Panc1 (cell line): ENCODE data around the gene POC5. TPM values are rescaled to one million over a fixed set of nuclear protein-coding genes. Genes with fewer than 3 reads are reported as not detected.
"Not testable (repeated sequence)": the region's sequence is repeated elsewhere in the genome, so short reads cannot be mapped to it uniquely, and the experiment has no call there.

Experiments
- ATAC-seq: fragments of 200-7000 bp; cut with Tn5 transposase; 2 replicates; pipeline ENCODE4 v1.9.1; 2020; ENCODE audit warnings: mild to moderate bottlenecking, moderate library complexity
- BruUV-seq: library from RNA; stranded (reverse); fragments of 400-500 nt; replicated peaks from 2 replicates; lab custom pipeline; 2021; lab: Mats Ljungman, UMichigan
- CTCF ChIA-PET: fragments of 300-600 bp; sonication (Branson Sonifier 250); formaldehyde crosslinking; loops from one replicate; lab custom pipeline; 2022; ENCODE audit warnings: antibody characterized with exemption; lab: Charles Lee
- POLR2A ChIA-PET: fragments of 300-600 bp; sonication (Branson Sonifier 250); formaldehyde crosslinking; loops from one replicate; lab custom pipeline; 2022; ENCODE audit warnings: antibody characterized with exemption; lab: Charles Lee
- DNase-seq: peaks from one replicate; pipeline ENCODE4 v3.0.0-alpha.2; 2010; ENCODE audit warnings: low read depth, low spot score
- H3K27ac ChIP-seq: 2 replicates; pipeline ENCODE4 v1.5.1; 2011; ENCODE audit warnings: mild to moderate bottlenecking, low read length, inconsistent platforms
- H3K27me3 ChIP-seq: fragments of 200-500 bp; sonication (Bioruptor generic); 2 replicates; pipeline ENCODE4 v1.6.0; 2014; ENCODE audit warnings: low read length, inconsistent platforms; ENCODE audit not compliant: control insufficient read depth, insufficient read depth
- H3K36me3 ChIP-seq: fragments of 200-500 bp; sonication (Bioruptor generic); 2 replicates; pipeline ENCODE4 v1.5.1; 2014; ENCODE audit warnings: inconsistent platforms, mild to moderate bottlenecking, low read length, moderate library complexity; ENCODE audit not compliant: control insufficient read depth, insufficient read depth
- H3K4me1 ChIP-seq: 2 replicates; pipeline ENCODE4 v1.5.1; 2011; ENCODE audit warnings: inconsistent platforms, mild to moderate bottlenecking, low read length, moderate library complexity; ENCODE audit not compliant: control insufficient read depth, insufficient read depth
- H3K4me3 ChIP-seq, 2 experiments: 2 replicates each; pipeline ENCODE4 v1.5.1; 2011 to 2012; ENCODE audit warnings: low read depth in 2 of 2, low read length in 2 of 2, mild to moderate bottlenecking in 2 of 2, inconsistent platforms in 1 of 2, moderate library complexity in 1 of 2
- H3K9me3 ChIP-seq: fragments of 200-500 bp; sonication (Bioruptor generic); 2 replicates; pipeline ENCODE4 v1.5.1; 2014; ENCODE audit warnings: low read depth, mild to moderate bottlenecking, inconsistent platforms, low read length, moderate library complexity; ENCODE audit not compliant: control insufficient read depth, insufficient read depth
- POLR2AphosphoS5 ChIP-seq: IDR thresholded peaks from 2 replicates; pipeline ENCODE4 v1.6.1; 2012; ENCODE audit warnings: mild to moderate bottlenecking, low read depth, low read length, moderate library complexity
- SIN3A ChIP-seq: IDR thresholded peaks from 2 replicates; pipeline ENCODE4 v1.6.1; 2012; ENCODE audit warnings: low read depth, mild to moderate bottlenecking, low read length, moderate library complexity, borderline replicate concordance; ENCODE audit not compliant: insufficient read depth
- TCF7L2 ChIP-seq: IDR thresholded peaks from 2 replicates; pipeline ENCODE4 v1.6.1; 2011; ENCODE audit warnings: mild to moderate bottlenecking, low read depth, low read length, inconsistent platforms
- in situ Hi-C: cut with HindIII; loops from 2 replicates; pipeline ENCODE4 v1.10.0; 2016; ENCODE audit warnings: low sequenced_read_pairs, low pct_unique_long_range_greater_than_20kb
- intact Hi-C: fragments of 100-400 bp; cut with micrococcal nuclease; formaldehyde crosslinking; loops from one replicate; pipeline ENCODE4 v1.10.0; 2022; ENCODE audit not compliant: unreplicated experiment
- total RNA-seq: library from RNA; stranded (reverse); gene quantifications from one replicate; pipeline ENCODE4 v1.2.1, GENCODE V29; 2021; ENCODE audit not compliant: unreplicated experiment
- TF ChIP-seq, protein P1 (sequence below), 2 experiments: IDR thresholded peaks; 2 replicates each; pipeline ENCODE4 v1.6.1; 2011 to 2012; ENCODE audit warnings: low read depth in 2 of 2, control low read depth in 1 of 2, low read length in 1 of 2, mild to moderate bottlenecking in 1 of 2, moderate library complexity in 1 of 2; ENCODE audit not compliant: insufficient read depth in 1 of 2
- TF ChIP-seq, protein P2 (sequence below): fragments of 450-650 bp; IDR thresholded peaks from 2 replicates; pipeline ENCODE4 v1.5.1; 2017; ENCODE audit warnings: mild to moderate bottlenecking

Gene POC5
- total RNA-seq, 1 experiment from 2014 or later, result 19.7 TPM

DNA sequence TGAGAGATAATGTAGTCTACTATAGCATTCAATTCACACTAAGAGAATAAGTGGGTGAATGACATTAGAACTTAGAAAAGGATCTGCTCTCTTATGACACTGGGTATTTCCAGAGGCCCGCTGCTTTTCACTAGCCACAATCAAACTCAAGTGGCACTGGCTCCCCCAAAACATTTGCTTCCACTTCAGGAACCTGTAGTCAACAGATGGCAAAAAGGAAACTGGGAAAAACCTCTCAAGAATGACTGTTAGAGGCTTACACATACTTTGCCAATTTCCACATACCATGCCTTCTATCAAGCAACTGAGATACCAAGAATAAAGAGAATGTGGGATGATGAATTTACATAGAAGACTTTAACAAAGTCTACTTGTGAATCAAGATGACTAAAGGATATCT lies 11.2 kb downstream of the POC5 start:
- Histone ChIP-seq H3K4me3 (no peak overlapping the region), H3K9me3 (no peaks in the 10 kb centered on the region), H3K27me3 (no peaks in the 10 kb centered on the region), H3K4me1 (no peaks in the 10 kb centered on the region; the same call in 1 of the 2 replicates), H3K27ac (no peak overlapping the region), H3K36me3 (peaks cover 20% of the 10 kb centered on the region)
- DNase-seq (no peak), ATAC-seq (no peak)
- intact Hi-C loops (no loop called here), in situ Hi-C loops (no loop called here)
- TF ChIP-seq, protein P1, sequence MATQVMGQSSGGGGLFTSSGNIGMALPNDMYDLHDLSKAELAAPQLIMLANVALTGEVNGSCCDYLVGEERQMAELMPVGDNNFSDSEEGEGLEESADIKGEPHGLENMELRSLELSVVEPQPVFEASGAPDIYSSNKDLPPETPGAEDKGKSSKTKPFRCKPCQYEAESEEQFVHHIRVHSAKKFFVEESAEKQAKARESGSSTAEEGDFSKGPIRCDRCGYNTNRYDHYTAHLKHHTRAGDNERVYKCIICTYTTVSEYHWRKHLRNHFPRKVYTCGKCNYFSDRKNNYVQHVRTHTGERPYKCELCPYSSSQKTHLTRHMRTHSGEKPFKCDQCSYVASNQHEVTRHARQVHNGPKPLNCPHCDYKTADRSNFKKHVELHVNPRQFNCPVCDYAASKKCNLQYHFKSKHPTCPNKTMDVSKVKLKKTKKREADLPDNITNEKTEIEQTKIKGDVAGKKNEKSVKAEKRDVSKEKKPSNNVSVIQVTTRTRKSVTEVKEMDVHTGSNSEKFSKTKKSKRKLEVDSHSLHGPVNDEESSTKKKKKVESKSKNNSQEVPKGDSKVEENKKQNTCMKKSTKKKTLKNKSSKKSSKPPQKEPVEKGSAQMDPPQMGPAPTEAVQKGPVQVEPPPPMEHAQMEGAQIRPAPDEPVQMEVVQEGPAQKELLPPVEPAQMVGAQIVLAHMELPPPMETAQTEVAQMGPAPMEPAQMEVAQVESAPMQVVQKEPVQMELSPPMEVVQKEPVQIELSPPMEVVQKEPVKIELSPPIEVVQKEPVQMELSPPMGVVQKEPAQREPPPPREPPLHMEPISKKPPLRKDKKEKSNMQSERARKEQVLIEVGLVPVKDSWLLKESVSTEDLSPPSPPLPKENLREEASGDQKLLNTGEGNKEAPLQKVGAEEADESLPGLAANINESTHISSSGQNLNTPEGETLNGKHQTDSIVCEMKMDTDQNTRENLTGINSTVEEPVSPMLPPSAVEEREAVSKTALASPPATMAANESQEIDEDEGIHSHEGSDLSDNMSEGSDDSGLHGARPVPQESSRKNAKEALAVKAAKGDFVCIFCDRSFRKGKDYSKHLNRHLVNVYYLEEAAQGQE (IDR thresholded peaks at IDR 0.05; ENCODE audit: insufficient read depth in 1 of 2, low read depth in 2 of 2, low read length in 1 of 2), result no peak
- TF ChIP-seq POLR2AphosphoS5 (no peak), SIN3A (no peak), TCF7L2 (no peak)
- TF ChIP-seq, protein P2, sequence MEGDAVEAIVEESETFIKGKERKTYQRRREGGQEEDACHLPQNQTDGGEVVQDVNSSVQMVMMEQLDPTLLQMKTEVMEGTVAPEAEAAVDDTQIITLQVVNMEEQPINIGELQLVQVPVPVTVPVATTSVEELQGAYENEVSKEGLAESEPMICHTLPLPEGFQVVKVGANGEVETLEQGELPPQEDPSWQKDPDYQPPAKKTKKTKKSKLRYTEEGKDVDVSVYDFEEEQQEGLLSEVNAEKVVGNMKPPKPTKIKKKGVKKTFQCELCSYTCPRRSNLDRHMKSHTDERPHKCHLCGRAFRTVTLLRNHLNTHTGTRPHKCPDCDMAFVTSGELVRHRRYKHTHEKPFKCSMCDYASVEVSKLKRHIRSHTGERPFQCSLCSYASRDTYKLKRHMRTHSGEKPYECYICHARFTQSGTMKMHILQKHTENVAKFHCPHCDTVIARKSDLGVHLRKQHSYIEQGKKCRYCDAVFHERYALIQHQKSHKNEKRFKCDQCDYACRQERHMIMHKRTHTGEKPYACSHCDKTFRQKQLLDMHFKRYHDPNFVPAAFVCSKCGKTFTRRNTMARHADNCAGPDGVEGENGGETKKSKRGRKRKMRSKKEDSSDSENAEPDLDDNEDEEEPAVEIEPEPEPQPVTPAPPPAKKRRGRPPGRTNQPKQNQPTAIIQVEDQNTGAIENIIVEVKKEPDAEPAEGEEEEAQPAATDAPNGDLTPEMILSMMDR, result no peak
- no TSS peak for BruUV-seq
- ChIA-PET POLR2A (no interaction called here), CTCF (no interaction called here)

DNA sequence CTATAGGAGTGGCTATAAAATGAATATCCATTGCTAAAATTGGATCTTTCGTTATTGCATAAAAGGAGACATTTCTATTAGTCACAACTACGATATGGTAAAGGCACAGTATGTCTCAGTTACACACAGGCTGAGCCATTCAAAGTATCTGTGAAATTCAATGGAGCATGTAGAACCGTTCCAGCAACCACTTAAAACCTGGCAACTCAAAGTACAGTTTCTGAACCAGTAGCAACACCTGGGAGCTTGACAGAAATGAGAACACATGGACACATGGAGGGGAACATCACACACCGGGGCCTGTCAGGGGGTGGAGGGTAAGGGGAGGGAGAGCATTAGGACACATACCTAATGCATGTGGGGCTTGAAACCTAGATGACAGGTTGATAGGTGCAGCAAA lies 15.4 kb downstream of the POC5 start:
- Histone ChIP-seq H3K4me1 (no peaks in the 10 kb centered on the region), H3K4me3 (no peak overlapping the region), H3K9me3 (no peaks in the 10 kb centered on the region), H3K27ac (no peak overlapping the region), H3K27me3 (no peaks in the 10 kb centered on the region), H3K36me3 (peaks cover 16% of the 10 kb centered on the region)
- DNase-seq, result no peak
- intact Hi-C loops, result no loop called here
- in situ Hi-C loops, result no loop called here
- no TSS peak for BruUV-seq
- ATAC-seq, result no peak
- ChIA-PET POLR2A (no interaction called here), CTCF (no interaction called here)
- no peak for TF ChIP-seq POLR2AphosphoS5
- no peak for TF ChIP-seq TCF7L2

GRCh38 chr5:75695472-75696351 lies 21.5 kb downstream of the POC5 start:
- BruUV-seq, intact Hi-C loops, CTCF ChIA-PET, POLR2A ChIA-PET, H3K4me3 ChIP-seq, H3K27ac ChIP-seq, H3K27me3 ChIP-seq, ATAC-seq, DNase-seq, H3K9me3 ChIP-seq, H3K4me1 ChIP-seq, in situ Hi-C loops: not testable (repeated sequence)
- H3K36me3 ChIP-seq, result peaks cover 33% of the 10 kb centered on the region
